Small intestine (tissue), 7 donors: ENCODE measurements around the gene TMBIM4. TPM values are rescaled to one million over a fixed set of nuclear protein-coding genes. Genes with fewer than 3 reads are reported as not detected.

Experiments
- DNase-seq, 2 donors: peaks; one replicate each; pipeline versions ENCODE4 v3.0.0 to v3.0.0-alpha.2; 2013
- FAIRE-seq: peaks from 2 replicates; lab custom pipeline; 2012; peaks lifted over from hg19 to GRCh38; lab: Jason Lieb, UNC
- H3K27ac ChIP-seq, 3 donors: one replicate each; pipeline ENCODE4 v1.5.1; 2013; ENCODE audit warnings: low read length in 2 of 3, mild to moderate bottlenecking in 2 of 3, control low read depth in 1 of 3, inconsistent platforms in 1 of 3, low read depth in 1 of 3, moderate library complexity in 1 of 3
- H3K27me3 ChIP-seq, 3 donors: one replicate each; pipeline ENCODE4 v1.6.1; 2013; ENCODE audit warnings: low read length in 3 of 3, inconsistent platforms in 1 of 3; ENCODE audit not compliant: control insufficient read depth in 3 of 3, insufficient read depth in 3 of 3
- H3K36me3 ChIP-seq, 3 donors: one replicate each; pipeline ENCODE4 v1.6.1; 2013; ENCODE audit warnings: low read length in 3 of 3, inconsistent platforms in 1 of 3, low read depth in 1 of 3, mild to moderate bottlenecking in 1 of 3, moderate library complexity in 1 of 3; ENCODE audit not compliant: control insufficient read depth in 3 of 3, insufficient read depth in 2 of 3
- H3K4me1 ChIP-seq, 3 donors: one replicate each; pipeline ENCODE4 v1.6.1; 2013; ENCODE audit warnings: low read length in 2 of 3, inconsistent platforms in 1 of 3, low read depth in 1 of 3, mild to moderate bottlenecking in 1 of 3, moderate library complexity in 1 of 3; ENCODE audit not compliant: control insufficient read depth in 3 of 3, insufficient read depth in 2 of 3
- H3K4me3 ChIP-seq, 3 donors: one replicate each; pipeline ENCODE4 v1.5.1; 2013; ENCODE audit warnings: low read length in 3 of 3, control low read depth in 1 of 3, inconsistent platforms in 1 of 3, low read depth in 1 of 3, mild to moderate bottlenecking in 1 of 3, moderate library complexity in 1 of 3
- H3K9me3 ChIP-seq, 2 donors: one replicate each; pipeline ENCODE4 v1.6.1; 2013; ENCODE audit warnings: low read depth in 1 of 2, low read length in 1 of 2; ENCODE audit not compliant: control insufficient read depth in 2 of 2, insufficient read depth in 1 of 2
- WGBS, 3 donors: extraction: QIAGEN DNeasy Blood & Tissue Kit; methylation state at CpG; one replicate each; pipeline ENCODE4 v1.1.7; 2013; 5-methylcytosine and 5-hydroxymethylcytosine counted together
- polyA plus RNA-seq, 4 donors: library from polyadenylated mRNA; stranded (reverse) in 3 of 4; unstranded in 1 of 4; fragments of 200-250 nt in 3 of 4; fragments of 120-200 nt in 1 of 4; gene quantifications; one replicate each; pipeline versions ENCODE4 v1.2.1 to v1.2.3, GENCODE V29; 2013
- donor health status: healthy with polysubstance abuse.
- donor health status: control.
- donor health status: control.
- donor health status: Bipolar disorder and iron deficiency.
- donor health status: healthy.

Gene TMBIM4
- polyA plus RNA-seq, 4 donors = 45.7 to 165 (median 101) TPM

- Histone ChIP-seq H3K27me3 (no peaks in the 10 kb centered on the region), H3K27ac (no peak overlapping the region), H3K36me3 (no peaks in the 10 kb centered on the region), H3K4me3 (no peak overlapping the region), H3K4me1 (no peaks in the 10 kb centered on the region), H3K9me3 (no peaks in the 10 kb centered on the region)
- DNase-seq (peak; percentile 47 to 68), FAIRE-seq (no peak)
- 34 to 36% (median 35%) methylated on average over 10 of the region's 10 CpGs for WGBS, 3 donors
These were observed 82.3 kb downstream of the TMBIM4 start for GRCh38 chr12:66087365-66087943.

DNA sequence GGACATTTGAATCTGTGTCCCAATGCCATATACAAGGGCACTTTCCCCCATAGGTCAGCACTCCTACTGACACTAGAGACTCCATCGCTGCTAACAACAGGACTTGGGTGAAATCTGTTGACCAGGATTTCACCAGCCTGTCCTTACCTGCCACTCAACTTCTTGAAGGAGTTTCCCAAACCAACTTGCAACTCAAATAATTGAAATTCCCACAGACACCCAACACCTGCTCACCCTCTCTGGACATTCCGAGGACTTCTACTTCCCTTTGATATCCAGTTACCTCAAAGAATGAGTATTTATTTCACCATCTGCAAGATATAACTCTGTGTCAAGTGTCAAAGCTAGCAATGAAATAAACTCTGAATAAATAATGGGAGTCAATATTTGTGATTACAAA lies 83.8 kb downstream of the TMBIM4 start:
- no peaks in the 10 kb centered on the region for H3K36me3 ChIP-seq
- H3K4me3 ChIP-seq = no peak overlapping the region
- H3K27ac ChIP-seq = no peak overlapping the region
- 79 to 88% (median 80%) methylated on average over 2 of the region's 2 CpGs for WGBS, 3 donors
- no peak for FAIRE-seq
- no peaks in the 10 kb centered on the region for H3K4me1 ChIP-seq
- H3K27me3 ChIP-seq = no peaks in the 10 kb centered on the region
- no peaks in the 10 kb centered on the region for H3K9me3 ChIP-seq
- no peak for DNase-seq

Other genes with a start within 250 kb of the TMBIM4 start
- 10 to 100 TPM; 18.8 to 29.7 (median 27.4) TPM for gene LLPH, start 39.2 kb downstream of the TMBIM4 start, polyA plus RNA-seq
- 1 to 10 TPM in 2 of 4 donors, under 1 TPM in 2; 0.22 to 4.0 (median 1.6) TPM for gene IRAK3, start 19.2 kb upstream of the TMBIM4 start, polyA plus RNA-seq
- gene HELB, start 132.5 kb upstream of the TMBIM4 start, polyA plus RNA-seq = 1 to 10 TPM in 1 of 4 donors, under 1 TPM in 3; 0.27 to 3.9 (median 0.62) TPM